PC-3 (cell line): ENCODE measurements around the gene VSTM4. TPM values are rescaled to one million over a fixed set of nuclear protein-coding genes. Genes with fewer than 3 reads are reported as not detected.

Experiments
- ATAC-seq: fragments of 200-7000 bp; cut with Tn5 transposase; 2 replicates; pipeline ENCODE4 v1.9.1; 2020; ENCODE audit warnings: mild to moderate bottlenecking, moderate library complexity
- BruUV-seq: library from RNA; stranded (reverse); fragments of 400-500 nt; replicated peaks from 2 replicates; lab custom pipeline; 2021; lab: Mats Ljungman, UMichigan
- CTCF ChIA-PET: fragments of 300-600 bp; sonication (Branson Sonifier 250); formaldehyde crosslinking; loops from one replicate; lab custom pipeline; 2022; ENCODE audit warnings: antibody characterized with exemption; lab: Charles Lee
- POLR2A ChIA-PET: fragments of 300-600 bp; sonication (Branson Sonifier 250); formaldehyde crosslinking; loops from one replicate; lab custom pipeline; 2022; ENCODE audit warnings: antibody characterized with exemption; ENCODE audit not compliant: unreplicated experiment; lab: Charles Lee
- DNase-seq: peaks from one replicate; pipeline ENCODE4 v3.0.0-alpha.2; 2015
- H2AFZ ChIP-seq: fragments of 300-600 bp; sonication (generic); 2 replicates; pipeline ENCODE4 v1.6.0; 2016; ENCODE audit warnings: antibody characterized with exemption, low read length
- H3F3A ChIP-seq: fragments of 300-600 bp; sonication (generic); one replicate; pipeline ENCODE4 v1.6.0; 2017; ENCODE audit warnings: antibody characterized with exemption, low read length, control low read depth, mild to moderate bottlenecking; ENCODE audit not compliant: unreplicated experiment
- H3K27ac ChIP-seq: fragments of 300-600 bp; sonication (generic); 2 replicates; pipeline ENCODE4 v1.5.1; 2016; ENCODE audit warnings: mild to moderate bottlenecking, low read length
- H3K27me3 ChIP-seq: fragments of 300-600 bp; sonication (generic); 2 replicates; pipeline ENCODE4 v1.6.1; 2016; ENCODE audit warnings: low read length, mixed read lengths
- H3K36me3 ChIP-seq: fragments of 300-600 bp; sonication (generic); 2 replicates; pipeline ENCODE4 v1.6.1; 2016; ENCODE audit warnings: low read depth, mixed run types, low read length, mixed read lengths
- H3K4me1 ChIP-seq: fragments of 300-600 bp; sonication (generic); 2 replicates; pipeline ENCODE4 v1.5.1; 2016; ENCODE audit warnings: low read length; ENCODE audit not compliant: insufficient read depth
- H3K4me2 ChIP-seq: fragments of 300-600 bp; sonication (generic); 2 replicates; pipeline ENCODE4 v1.6.0; 2016; ENCODE audit warnings: low read length
- H3K4me3 ChIP-seq: fragments of 300-600 bp; sonication (generic); 2 replicates; pipeline ENCODE4 v1.5.1; 2016; ENCODE audit warnings: mild to moderate bottlenecking, low read length, mixed read lengths
- H3K79me2 ChIP-seq: fragments of 300-600 bp; sonication (generic); 2 replicates; pipeline ENCODE4 v1.6.1; 2017; ENCODE audit warnings: low read length, mixed read lengths
- H3K9ac ChIP-seq: fragments of 300-600 bp; sonication (generic); 2 replicates; pipeline ENCODE4 v1.6.0; 2016; ENCODE audit warnings: mild to moderate bottlenecking, low read length
- H3K9me2 ChIP-seq: fragments of 300-600 bp; sonication (generic); replicated peaks from 2 replicates; pipeline ENCODE4 v1.6.1; 2016; ENCODE audit warnings: mixed run types, low read length, mixed read lengths
- H3K9me3 ChIP-seq: fragments of 300-600 bp; sonication (generic); 2 replicates; pipeline ENCODE4 v1.6.1; 2016; ENCODE audit warnings: low read length, mixed read lengths
- H4K20me1 ChIP-seq: fragments of 300-600 bp; sonication (generic); 2 replicates; pipeline ENCODE4 v1.6.1; 2016; ENCODE audit warnings: low read length, mixed read lengths
- CTCF ChIP-seq: fragments of 300-600 bp; sonication (generic); conservative IDR thresholded peaks from 2 replicates; pipeline ENCODE4 v1.5.1; 2017; ENCODE audit warnings: antibody characterized with exemption, low read depth, mild to moderate bottlenecking, low read length
- EZH2 ChIP-seq: fragments of 300-600 bp; sonication (generic); IDR thresholded peaks from one replicate; pipeline ENCODE4 v1.6.1; 2017; ENCODE audit warnings: antibody characterized with exemption, mild to moderate bottlenecking, low read length; ENCODE audit not compliant: unreplicated experiment
- EZH2phosphoT487 ChIP-seq: fragments of 300-600 bp; sonication (generic); IDR thresholded peaks from 2 replicates; pipeline ENCODE4 v1.6.1; 2018; ENCODE audit warnings: mild to moderate bottlenecking, antibody characterized with exemption, low read length, borderline replicate concordance
- intact Hi-C: fragments of 100-400 bp; cut with micrococcal nuclease; formaldehyde crosslinking; loops from 2 replicates; pipeline ENCODE4 v1.9.0; 2023
- total RNA-seq: library from RNA; depleted of rRNA; stranded (reverse); fragments of >200 nt; gene quantifications from 2 replicates; pipeline ENCODE4 v1.2.3, GENCODE V29; 2014

VSTM4 gene
- total RNA-seq, 1 experiment from 2014 or later: not detected

- Histone ChIP-seq H3K4me1 (no peaks in the 10 kb centered on the region), H3K36me3 (no peaks in the 10 kb centered on the region), H4K20me1 (no peaks in the 10 kb centered on the region), H3K9ac (no peak overlapping the region), H3K9me2 (no peaks in the 10 kb centered on the region), H3K27ac (no peak overlapping the region), H3K4me2 (no peak overlapping the region), H3K27me3 (peaks cover 64% of the 10 kb centered on the region), H3K79me2 (no peaks in the 10 kb centered on the region), H3F3A (no peaks in the 10 kb centered on the region), H3K9me3 (peaks cover 3% of the 10 kb centered on the region; the same call in 1 of the 2 replicates), H3K4me3 (no peak overlapping the region), H2AFZ (no peak overlapping the region)
- DNase-seq (no peak), ATAC-seq (no peak)
- TF ChIP-seq EZH2phosphoT487 (no peak), EZH2 (no peak), CTCF (no peak)
- ChIA-PET POLR2A (no interaction called here), CTCF (no interaction called here)
- BruUV-seq: no TSS peak
- intact Hi-C loops: no loop called here
Measured at GRCh38 chr10:49057231-49057880, 58.0 kb downstream of the VSTM4 start.

- Histone ChIP-seq H4K20me1 (no peaks in the 10 kb centered on the region), H3K36me3 (no peaks in the 10 kb centered on the region), H2AFZ (no peak overlapping the region), H3K4me1 (no peaks in the 10 kb centered on the region), H3K4me2 (no peak overlapping the region), H3K27ac (no peak overlapping the region), H3K79me2 (no peaks in the 10 kb centered on the region), H3K9me3 (no peaks in the 10 kb centered on the region), H3F3A (no peaks in the 10 kb centered on the region), H3K27me3 (peaks cover 70% of the 10 kb centered on the region), H3K4me3 (no peak overlapping the region), H3K9me2 (no peaks in the 10 kb centered on the region), H3K9ac (no peak overlapping the region)
- intact Hi-C loops: no loop called here
- no peak for ATAC-seq
- ChIA-PET CTCF (no interaction called here), POLR2A (no interaction called here)
- DNase-seq: peak; percentile 18
- no peak for TF ChIP-seq CTCF
- no peak for TF ChIP-seq EZH2phosphoT487
- TF ChIP-seq EZH2: no peak
- BruUV-seq: no TSS peak
Measured at GRCh38 chr10:49056356-49056755, 59.0 kb downstream of the VSTM4 start.

- H3K27me3 ChIP-seq: peaks cover 77% of the 10 kb centered on the region
- no peaks in the 10 kb centered on the region for H3K4me1 ChIP-seq
- BruUV-seq: no TSS peak
- TF ChIP-seq EZH2phosphoT487 (no peak), EZH2 (no peak), CTCF (no peak)
- no peak overlapping the region for H3K9ac ChIP-seq
- DNase-seq: no peak
- H3F3A ChIP-seq: no peaks in the 10 kb centered on the region
- no peaks in the 10 kb centered on the region for H3K9me3 ChIP-seq
- POLR2A ChIA-PET: no interaction called here
- CTCF ChIA-PET: interaction anchor here (0.6 kb wide), 1 partner anchor 396 kb away, joined by 3 read pairs; no protein-coding TSS in a partner anchor
- H2AFZ ChIP-seq: no peak overlapping the region
- H3K27ac ChIP-seq: no peak overlapping the region
- H3K79me2 ChIP-seq: no peaks in the 10 kb centered on the region
- intact Hi-C loops: no loop called here
- no peak overlapping the region for H3K4me3 ChIP-seq
- no peak for ATAC-seq
- H3K4me2 ChIP-seq: no peak overlapping the region
- no peaks in the 10 kb centered on the region for H3K36me3 ChIP-seq
- no peaks in the 10 kb centered on the region for H3K9me2 ChIP-seq
- H4K20me1 ChIP-seq: no peaks in the 10 kb centered on the region
Measured at GRCh38 chr10:49055221-49055849, 60.0 kb downstream of the VSTM4 start.
